HepG2 (cell line): ENCODE measurements around the gene CD3G. TPM values are rescaled to one million over a fixed set of nuclear protein-coding genes. Genes with fewer than 3 reads are reported as not detected.

Experiments used
- ATAC-seq: fragments of 200-7000 bp; cut with Tn5 transposase; 3 replicates; pipeline ENCODE4 v1.9.1; 2020; ENCODE audit warnings: mild to moderate bottlenecking, moderate library complexity
- BruUV-seq: library from RNA; stranded (reverse); fragments of 400-500 nt; replicated peaks from 2 replicates; lab custom pipeline; 2021; lab: Mats Ljungman, UMichigan
- CTCF ChIA-PET: fragments of 300-600 bp; formaldehyde crosslinking; extraction: SDS; loops from one replicate; lab custom pipeline; 2021; ENCODE audit warnings: low total read pairs, inconsistent platforms, low intra/inter-chr PET ratio; lab: Yijun Ruan, JAX
- POLR2A ChIA-PET: fragments of 350-600 bp; sonication (Branson Sonifier 250); formaldehyde crosslinking; loops from one replicate; lab custom pipeline; 2020; ENCODE audit warnings: antibody characterized with exemption, inconsistent platforms; lab: Yijun Ruan, JAX
- DNase-seq: peaks from one replicate; pipeline ENCODE4 v3.0.0-alpha.2; 2015; ENCODE audit warnings: low spot score
- FAIRE-seq: peaks from 3 replicates; lab custom pipeline; 2011; peaks lifted over from hg19 to GRCh38; lab: Jason Lieb, UNC
- H2AFZ ChIP-seq: one replicate; pipeline ENCODE4 v1.6.1; 2011; ENCODE audit warnings: low read length, inconsistent platforms
- H3K27ac ChIP-seq: fragments of 300-600 bp; 3 replicates; pipeline ENCODE4 v1.8.0; 2011; ENCODE audit warnings: mixed run types, mild to moderate bottlenecking, mixed read lengths, low read length, inconsistent platforms; ENCODE audit not compliant: insufficient read depth; ENCODE audit errors: extremely low read length
- H3K27me3 ChIP-seq, 2 experiments: fragments of 200-600 bp in 1 of 2; 2 replicates in 1 of 2; 3 replicates in 1 of 2; pipeline versions ENCODE4 v1.6.0 to v1.8.0; 2011; ENCODE audit warnings: low read length in 2 of 2, mild to moderate bottlenecking in 2 of 2, moderate library complexity in 2 of 2, inconsistent platforms in 1 of 2; ENCODE audit not compliant: insufficient read depth in 2 of 2, control insufficient read depth in 1 of 2
- H3K36me3 ChIP-seq, 2 experiments: fragments of 200-600 bp in 1 of 2; replicated peaks in 1 of 2; 2 replicates in 1 of 2; 3 replicates in 1 of 2; pipeline versions ENCODE4 v1.5.1 to v1.8.0; 2011; ENCODE audit warnings: low read length in 2 of 2, inconsistent platforms in 1 of 2; ENCODE audit not compliant: insufficient read depth in 2 of 2, control insufficient read depth in 1 of 2
- H3K4me1 ChIP-seq: 2 replicates; pipeline ENCODE4 v1.5.1; 2012; ENCODE audit warnings: low read length, inconsistent platforms; ENCODE audit not compliant: insufficient read depth
- H3K4me2 ChIP-seq: 2 replicates; pipeline ENCODE4 v1.6.0; 2011; ENCODE audit warnings: low read depth, low read length, inconsistent platforms
- H3K4me3 ChIP-seq, 3 experiments: fragments of 200-600 bp in 1 of 3; sonication (generic), shearing (Covaris generic) in 1 of 3; replicated peaks in 1 of 3; 2 replicates each; pipeline ENCODE4 v1.5.1; 2011 to 2016; ENCODE audit warnings: low read length in 3 of 3, inconsistent platforms in 2 of 3, low read depth in 2 of 3, mild to moderate bottlenecking in 2 of 3, control low read depth in 1 of 3, mixed read lengths in 1 of 3; ENCODE audit not compliant: insufficient read depth in 1 of 3
- H3K79me2 ChIP-seq: one replicate; pipeline ENCODE4 v1.6.1; 2011; ENCODE audit warnings: low read length, inconsistent platforms; ENCODE audit not compliant: insufficient read depth
- H3K9ac ChIP-seq: 2 replicates; pipeline ENCODE4 v1.6.0; 2011; ENCODE audit warnings: mild to moderate bottlenecking, low read depth, low read length, inconsistent platforms; ENCODE audit not compliant: insufficient read depth
- H3K9me3 ChIP-seq: 2 replicates; pipeline ENCODE4 v1.5.1; 2012; ENCODE audit warnings: mild to moderate bottlenecking, low read length
- H4K20me1 ChIP-seq: 2 replicates; pipeline ENCODE4 v1.6.0; 2011; ENCODE audit warnings: inconsistent platforms, mild to moderate bottlenecking, low read length, moderate library complexity; ENCODE audit not compliant: insufficient read depth
- MAFG ChIP-seq: sonication (generic); formaldehyde crosslinking; IDR thresholded peaks from 2 replicates; pipeline ENCODE4 v1.5.1; 2020; ENCODE audit warnings: mild to moderate bottlenecking, missing genetic modification reagents
- MBD4 ChIP-seq: IDR thresholded peaks from 2 replicates; pipeline ENCODE4 v1.6.1; 2012; ENCODE audit warnings: low read length, inconsistent platforms, borderline replicate concordance
- POLR2AphosphoS5 ChIP-seq: IDR thresholded peaks from 2 replicates; pipeline ENCODE4 v1.6.1; 2012; ENCODE audit warnings: low read depth, low read length
- PRDM15 ChIP-seq: sonication (generic); formaldehyde crosslinking; IDR thresholded peaks from 2 replicates; pipeline ENCODE4 v1.4.0; 2020; ENCODE audit warnings: missing genetic modification reagents
- RAD51 ChIP-seq: fragments of 450-650 bp; IDR thresholded peaks from 2 replicates; pipeline ENCODE4 v1.6.1; 2016; ENCODE audit warnings: borderline replicate concordance
- ZBTB7B ChIP-seq: sonication (generic); formaldehyde crosslinking; IDR thresholded peaks from 2 replicates; pipeline ENCODE4 v1.4.0; 2020; ENCODE audit warnings: missing genetic modification reagents
- ZNF691 ChIP-seq: sonication (generic); formaldehyde crosslinking; IDR thresholded peaks from 2 replicates; pipeline ENCODE4 v1.4.0; 2020; ENCODE audit warnings: missing genetic modification reagents, low read depth, mild to moderate bottlenecking, borderline replicate concordance
- ZNF713 ChIP-seq: sonication (generic); formaldehyde crosslinking; IDR thresholded peaks from 2 replicates; pipeline ENCODE4 v1.4.0; 2020; ENCODE audit warnings: mild to moderate bottlenecking, missing genetic modification reagents
- ZNF747 ChIP-seq: sonication (generic); formaldehyde crosslinking; IDR thresholded peaks from 2 replicates; pipeline ENCODE4 v1.8.1; 2023; ENCODE audit warnings: missing genetic modification reagents, mild to moderate bottlenecking, borderline replicate concordance
- WGBS: methylation state at CpG from one replicate; pipeline ENCODE4 v1.1.6; 2017; ENCODE audit warnings: low lambda C conversion rate; 5-methylcytosine and 5-hydroxymethylcytosine counted together
- in situ Hi-C: cut with HindIII; loops from 2 replicates; pipeline ENCODE4 v1.10.0; 2017; ENCODE audit warnings: low pct_unique_long_range_greater_than_20kb; ENCODE audit not compliant: extremely low pct_ligation_motif_present
- intact Hi-C: fragments of 100-400 bp; cut with micrococcal nuclease; formaldehyde crosslinking; loops from one replicate; pipeline ENCODE4 v1.10.0; 2022; ENCODE audit not compliant: unreplicated experiment
- polyA plus RNA-seq, 8 experiments: library from polyadenylated mRNA; depleted of rRNA in 3 of 8; stranded (reverse) in 7 of 8; unstranded in 1 of 8; fragments of >200 nt; fragmentation: Illumina TruSeq in 4 of 8; extraction: Trizol in 4 of 8; gene quantifications; 2 replicates each; pipeline versions ENCODE4 v1.2.1 to v1.2.3, GENCODE V29; 2011 to 2016; ENCODE audit warnings: low read depth in 4 of 8, missing spikeins in 1 of 8, mixed read lengths in 1 of 8; ENCODE audit not compliant: insufficient read depth in 1 of 8
- total RNA-seq, 5 experiments: library from RNA; depleted of rRNA; stranded (reverse); fragments of >200 nt; fragmentation: Illumina TruSeq; extraction: Trizol; gene quantifications; 2 replicates each; pipeline ENCODE4 v1.2.3, GENCODE V29; 2016; ENCODE audit warnings: low read depth in 1 of 5
- TF ChIP-seq, protein P1 (sequence below): sonication (generic); formaldehyde crosslinking; IDR thresholded peaks from 2 replicates; pipeline ENCODE4 v1.5.1; 2020; ENCODE audit warnings: missing genetic modification reagents, mild to moderate bottlenecking, borderline replicate concordance

Gene CD3G
- total and polyA plus RNA-seq, 2 of the 13 experiments (the other 11 are each of a cell fraction or from before 2014, with no cell fraction given) = not detected

DNA sequence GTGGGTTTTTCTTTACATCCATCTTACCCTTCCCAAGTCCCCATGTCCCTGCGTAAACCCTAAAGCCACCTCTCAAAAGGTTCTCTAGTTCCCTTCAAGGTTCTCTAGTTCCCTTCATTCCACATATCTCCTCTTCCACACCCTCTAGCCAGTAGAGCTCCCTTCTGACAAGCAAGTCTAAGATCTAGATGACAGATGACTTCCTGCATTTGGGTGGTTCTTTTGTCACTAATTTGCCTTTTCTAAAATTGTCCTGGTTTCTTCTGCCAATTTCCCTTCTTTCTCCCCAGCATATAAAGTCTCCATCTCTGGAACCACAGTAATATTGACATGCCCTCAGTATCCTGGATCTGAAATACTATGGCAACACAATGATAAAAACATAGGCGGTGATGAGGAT, 31.8 kb upstream of the CD3G start:
- Histone ChIP-seq H3K9me3 (no peaks in the 10 kb centered on the region), H3K9ac (no peak overlapping the region), H2AFZ (no peak overlapping the region), H3K79me2 (no peaks in the 10 kb centered on the region), H3K4me2 (no peak overlapping the region), H3K4me1 (peaks cover 29% of the 10 kb centered on the region), H3K27ac (no peak overlapping the region), H4K20me1 (no peaks in the 10 kb centered on the region; the same call in 1 of the 2 replicates), H3K4me3 (no peak overlapping the region), H3K27me3 (peaks cover 2 to 46% of the 10 kb centered on the region in 2 experiments; a peak in 4 of 5 replicates), H3K36me3 (no peaks in the 10 kb centered on the region)
- FAIRE-seq (no peak), ATAC-seq (no peak), DNase-seq (no peak)
- ChIA-PET CTCF (no interaction called here), POLR2A (no interaction called here)
- BruUV-seq = no TSS peak
- in situ Hi-C loops = loop anchor here (5.0 kb wide), 1 partner anchor 40 kb away; no protein-coding TSS in a partner anchor
- intact Hi-C loops = no loop called here
- TF ChIP-seq ZNF713 (CRISPR knock-in tag) (no peak), POLR2AphosphoS5 (no peak), ZNF691 (CRISPR knock-in tag) (no peak), PRDM15 (CRISPR knock-in tag) (no peak), RAD51 (no peak), ZNF747 (CRISPR knock-in tag) (no peak), ZBTB7B (CRISPR knock-in tag) (no peak), MAFG (CRISPR knock-in tag) (no peak), MBD4 (no peak)
- TF ChIP-seq, protein P1, sequence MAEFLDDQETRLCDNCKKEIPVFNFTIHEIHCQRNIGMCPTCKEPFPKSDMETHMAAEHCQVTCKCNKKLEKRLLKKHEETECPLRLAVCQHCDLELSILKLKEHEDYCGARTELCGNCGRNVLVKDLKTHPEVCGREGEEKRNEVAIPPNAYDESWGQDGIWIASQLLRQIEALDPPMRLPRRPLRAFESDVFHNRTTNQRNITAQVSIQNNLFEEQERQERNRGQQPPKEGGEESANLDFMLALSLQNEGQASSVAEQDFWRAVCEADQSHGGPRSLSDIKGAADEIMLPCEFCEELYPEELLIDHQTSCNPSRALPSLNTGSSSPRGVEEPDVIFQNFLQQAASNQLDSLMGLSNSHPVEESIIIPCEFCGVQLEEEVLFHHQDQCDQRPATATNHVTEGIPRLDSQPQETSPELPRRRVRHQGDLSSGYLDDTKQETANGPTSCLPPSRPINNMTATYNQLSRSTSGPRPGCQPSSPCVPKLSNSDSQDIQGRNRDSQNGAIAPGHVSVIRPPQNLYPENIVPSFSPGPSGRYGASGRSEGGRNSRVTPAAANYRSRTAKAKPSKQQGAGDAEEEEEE = no peak
- WGBS = 80% methylated on average over 2 of the region's 2 CpGs
